HG02759 (cell line): ENCODE measurements around the gene OTOG.

Experiments used
- ATAC-seq: cut with Tn5 transposase; IDR thresholded peaks from one replicate; pipeline ENCODE4 v1.9.1; 2021; ENCODE audit warnings: mild to moderate bottlenecking, moderate library complexity; ENCODE audit not compliant: unreplicated experiment

OTOG gene

GRCh38 chr11:17686231-17686980 is 139.3 kb downstream of the OTOG start:
- ATAC-seq, result no peak

- no peak for ATAC-seq
These were observed 141.0 kb downstream of the OTOG start for GRCh38 chr11:17687946-17688670.

- no peak for ATAC-seq
These were observed 144.5 kb downstream of the OTOG start for GRCh38 chr11:17691550-17691949.

GRCh38 chr11:17691976-17692375 is 144.9 kb downstream of the OTOG start:
- ATAC-seq, result no peak

GRCh38 chr11:17692931-17693330 is 145.9 kb downstream of the OTOG start:
- ATAC-seq, result no peak

- ATAC-seq, result no peak
These were observed 146.5 kb downstream of the OTOG start for GRCh38 chr11:17693531-17693930.

- no peak for ATAC-seq
These were observed 147.5 kb downstream of the OTOG start for GRCh38 chr11:17694494-17695110.

- no peak for ATAC-seq
These were observed 148.7 kb downstream of the OTOG start for GRCh38 chr11:17695454-17696441.

GRCh38 chr11:17696741-17697140 is 149.7 kb downstream of the OTOG start:
- ATAC-seq, result no peak
